OCI-LY3 (cell line): ENCODE data around the gene GPR61.

Experiments
- EZH2phosphoT487 ChIP-seq: fragments of 200-600 bp; shearing (Covaris generic); IDR thresholded peaks from 2 replicates; pipeline ENCODE4 v1.6.1; 2018; ENCODE audit warnings: antibody characterized with exemption, mixed run types, low read depth
- TF ChIP-seq, protein P1 (sequence below): fragments of 200-600, 300-600 bp; sonication (generic); IDR thresholded peaks from 2 replicates; pipeline ENCODE4 v1.5.1; 2014; ENCODE audit warnings: antibody characterized with exemption, low read length, low read depth

DNA sequence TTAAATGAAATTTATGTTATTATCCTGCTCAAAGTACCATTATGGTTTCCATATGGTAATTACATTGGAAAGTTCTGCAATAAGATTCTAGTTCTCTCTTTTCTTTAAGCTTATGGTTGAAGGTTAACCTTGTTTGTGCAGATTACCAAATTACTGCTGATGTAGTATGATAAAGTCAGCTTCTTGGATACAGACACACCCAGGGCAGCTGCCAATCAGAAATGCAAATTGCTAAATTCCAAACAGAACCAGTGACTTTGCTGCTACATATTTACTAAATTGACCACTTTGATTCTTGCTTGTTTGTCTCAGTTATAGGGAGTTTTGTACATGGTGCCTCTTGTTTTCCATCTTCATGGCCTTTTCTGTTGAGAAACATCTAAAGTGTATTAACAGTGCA lies 53.2 kb downstream of the GPR61 start:
- TF ChIP-seq, protein P1, sequence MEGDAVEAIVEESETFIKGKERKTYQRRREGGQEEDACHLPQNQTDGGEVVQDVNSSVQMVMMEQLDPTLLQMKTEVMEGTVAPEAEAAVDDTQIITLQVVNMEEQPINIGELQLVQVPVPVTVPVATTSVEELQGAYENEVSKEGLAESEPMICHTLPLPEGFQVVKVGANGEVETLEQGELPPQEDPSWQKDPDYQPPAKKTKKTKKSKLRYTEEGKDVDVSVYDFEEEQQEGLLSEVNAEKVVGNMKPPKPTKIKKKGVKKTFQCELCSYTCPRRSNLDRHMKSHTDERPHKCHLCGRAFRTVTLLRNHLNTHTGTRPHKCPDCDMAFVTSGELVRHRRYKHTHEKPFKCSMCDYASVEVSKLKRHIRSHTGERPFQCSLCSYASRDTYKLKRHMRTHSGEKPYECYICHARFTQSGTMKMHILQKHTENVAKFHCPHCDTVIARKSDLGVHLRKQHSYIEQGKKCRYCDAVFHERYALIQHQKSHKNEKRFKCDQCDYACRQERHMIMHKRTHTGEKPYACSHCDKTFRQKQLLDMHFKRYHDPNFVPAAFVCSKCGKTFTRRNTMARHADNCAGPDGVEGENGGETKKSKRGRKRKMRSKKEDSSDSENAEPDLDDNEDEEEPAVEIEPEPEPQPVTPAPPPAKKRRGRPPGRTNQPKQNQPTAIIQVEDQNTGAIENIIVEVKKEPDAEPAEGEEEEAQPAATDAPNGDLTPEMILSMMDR: no peak
- TF ChIP-seq EZH2phosphoT487: no peak
